K562 (cell line): ENCODE data around the gene SAMD9. TPM values are rescaled to one million over a fixed set of nuclear protein-coding genes. Genes with fewer than 3 reads are reported as not detected.

ENCODE experiments used
- ATAC-seq: fragments of 200-7000 bp; cut with Tn5 transposase; 3 replicates; pipeline ENCODE4 v1.9.1; 2020; ENCODE audit warnings: moderate library complexity
- BruUV-seq: library from RNA; stranded (reverse); fragments of 400-500 nt; replicated peaks from 2 replicates; lab custom pipeline; 2021; lab: Mats Ljungman, UMichigan
- CTCF ChIA-PET: fragments of 300-600 bp; formaldehyde crosslinking; extraction: SDS; loops from one replicate; lab custom pipeline; 2021; ENCODE audit warnings: low intra/inter-chr PET ratio; lab: Yijun Ruan, JAX
- POLR2A ChIA-PET: fragments of 300-600, 350-650 bp; sonication (Branson Sonifier 250); formaldehyde crosslinking; extraction: SDS; loops from one replicate; lab custom pipeline; 2021; ENCODE audit warnings: antibody characterized with exemption, inconsistent platforms; lab: Yijun Ruan, JAX
- DNase-seq, 4 experiments: peaks; one replicate each; pipeline versions ENCODE4 v3.0.0 to v3.0.0-alpha.2; 2011 to 2018; ENCODE audit warnings: low spot score in 3 of 4, mixed read lengths in 3 of 4; ENCODE audit errors: extremely low read depth in 1 of 4
- FAIRE-seq: peaks from 2 replicates; lab custom pipeline; 2011; peaks lifted over from hg19 to GRCh38; lab: Jason Lieb, UNC
- H2AFZ ChIP-seq: 2 replicates; pipeline ENCODE4 v1.6.0; 2011; ENCODE audit warnings: low read depth, low read length, control low read depth, inconsistent platforms
- H3K27ac ChIP-seq: fragments of 200-600 bp; 3 replicates; pipeline ENCODE4 v1.8.0; 2011; ENCODE audit warnings: low read depth, mild to moderate bottlenecking, control low read depth, inconsistent platforms, low read length, moderate library complexity, mixed read lengths; ENCODE audit errors: extremely low read depth
- H3K27me3 ChIP-seq, 2 experiments: fragments of 300-600 bp in 1 of 2; 2 replicates in 1 of 2; 3 replicates in 1 of 2; pipeline versions ENCODE4 v1.6.0 to v1.8.0; 2011; ENCODE audit warnings: inconsistent platforms in 2 of 2, low read length in 2 of 2, mild to moderate bottlenecking in 1 of 2, mixed read lengths in 1 of 2, moderate library complexity in 1 of 2; ENCODE audit not compliant: control insufficient read depth in 2 of 2, insufficient read depth in 2 of 2
- H3K36me3 ChIP-seq: fragments of 300-600 bp; 3 replicates; pipeline ENCODE4 v1.8.0; 2011; ENCODE audit warnings: mild to moderate bottlenecking, low read length, inconsistent platforms; ENCODE audit not compliant: control insufficient read depth, insufficient read depth
- H3K4me1 ChIP-seq, 2 experiments: fragments of 200-600 bp in 1 of 2; replicated peaks in 1 of 2; 2 replicates in 1 of 2; 3 replicates in 1 of 2; pipeline versions ENCODE4 v1.5.1 to v1.8.0; 2011; ENCODE audit warnings: inconsistent platforms in 2 of 2, low read length in 2 of 2, mild to moderate bottlenecking in 1 of 2, mixed read lengths in 1 of 2, moderate library complexity in 1 of 2; ENCODE audit not compliant: control insufficient read depth in 2 of 2, insufficient read depth in 2 of 2
- H3K4me2 ChIP-seq: 2 replicates; pipeline ENCODE4 v1.6.1; 2011; ENCODE audit warnings: low read length, control low read depth, inconsistent platforms, mixed read lengths; ENCODE audit not compliant: insufficient read depth
- H3K4me3 ChIP-seq: fragments of 200-600 bp; sonication (generic), shearing (Covaris generic); 2 replicates; pipeline ENCODE4 v1.5.1; 2016; ENCODE audit warnings: control low read depth, inconsistent platforms
- H3K79me2 ChIP-seq: fragments of 200-600 bp; 3 replicates; pipeline ENCODE4 v1.8.0; 2011; ENCODE audit warnings: low read length, inconsistent platforms; ENCODE audit not compliant: control insufficient read depth, insufficient read depth
- H3K9ac ChIP-seq, 2 experiments: 2 replicates each; pipeline versions ENCODE4 v1.6.0 to v1.6.1; 2011; ENCODE audit warnings: low read depth in 2 of 2, low read length in 2 of 2, control low read depth in 1 of 2, inconsistent platforms in 1 of 2, mild to moderate bottlenecking in 1 of 2, mixed read lengths in 1 of 2; ENCODE audit not compliant: insufficient read depth in 1 of 2
- H3K9me1 ChIP-seq: one replicate; pipeline ENCODE4 v1.6.0; 2011; ENCODE audit warnings: inconsistent platforms, mild to moderate bottlenecking, low read length, moderate library complexity; ENCODE audit not compliant: control insufficient read depth, insufficient read depth
- H3K9me3 ChIP-seq: replicated peaks from 2 replicates; pipeline ENCODE4 v1.5.1; 2011; ENCODE audit warnings: low read depth, low read length, inconsistent platforms; ENCODE audit not compliant: control insufficient read depth, insufficient read depth
- H4K20me1 ChIP-seq: replicated peaks from 2 replicates; pipeline ENCODE4 v1.6.1; 2011; ENCODE audit warnings: low read length, inconsistent platforms, mixed read lengths; ENCODE audit not compliant: control insufficient read depth, insufficient read depth
- C11orf30 ChIP-seq: fragments of 450-650 bp; IDR thresholded peaks from 2 replicates; pipeline ENCODE4 v1.6.1; 2016; ENCODE audit warnings: low read depth, mild to moderate bottlenecking
- CHD1 ChIP-seq: fragments of 200-600 bp; sonication (generic); IDR thresholded peaks from one replicate; pipeline ENCODE4 v1.6.1; 2012; ENCODE audit warnings: mild to moderate bottlenecking, moderate library complexity, low read length, inconsistent platforms
- DNMT1 ChIP-seq: fragments of 450-650 bp; IDR thresholded peaks from 2 replicates; pipeline ENCODE4 v1.6.1; 2016; ENCODE audit warnings: antibody characterized with exemption, mild to moderate bottlenecking
- FOSL1 ChIP-seq: fragments of 200-800 bp; sonication (Bioruptor generic); conservative IDR thresholded peaks from 2 replicates; pipeline ENCODE4 v1.6.1; 2016; ENCODE audit warnings: missing genetic modification characterization, missing compliant biosample characterization
- HDAC8 ChIP-seq: fragments of 450-650 bp; IDR thresholded peaks from 2 replicates; pipeline ENCODE4 v1.6.1; 2016; ENCODE audit warnings: mild to moderate bottlenecking, missing genetic modification characterization, moderate library complexity, missing compliant biosample characterization
- NCOA2 ChIP-seq, 2 experiments: fragments of 450-650 bp; IDR thresholded peaks; 2 replicates each; pipeline ENCODE4 v1.6.1; 2018; ENCODE audit warnings: mild to moderate bottlenecking in 2 of 2, moderate library complexity in 1 of 2; ENCODE audit not compliant: partially characterized antibody in 2 of 2
- PURB ChIP-seq: sonication (generic); formaldehyde crosslinking; IDR thresholded peaks from 2 replicates; pipeline ENCODE4 v1.9.0; 2021; ENCODE audit warnings: low read depth, mild to moderate bottlenecking, missing genetic modification reagents
- SRF ChIP-seq, 2 experiments: fragments of 250-450, 450-650 bp in 1 of 2; sonication (Bioruptor Pico) in 1 of 2; sonication (generic) in 1 of 2; formaldehyde crosslinking; IDR thresholded peaks; 2 replicates each; pipeline versions ENCODE4 v1.5.0 to v1.5.1; 2020 to 2022; ENCODE audit warnings: mild to moderate bottlenecking in 1 of 2, missing genetic modification reagents in 1 of 2
- ZBTB49 ChIP-seq: sonication (generic); formaldehyde crosslinking; IDR thresholded peaks from 2 replicates; pipeline ENCODE4 v1.8.0; 2022; ENCODE audit warnings: missing genetic modification reagents, mild to moderate bottlenecking, borderline replicate concordance
- WGBS: fragments of 100-300 bp; shearing (Covaris generic); methylation state at CpG from one replicate; pipeline ENCODE4 v1.1.6; 2016; ENCODE audit warnings: low coverage, mixed read lengths; ENCODE audit not compliant: insufficient coverage; ENCODE audit errors: missing lambda C conversion rate; 5-methylcytosine and 5-hydroxymethylcytosine counted together
- in situ Hi-C: fragments of 300-500 bp; cut with MboI; formaldehyde crosslinking; loops from 4 replicates; pipeline ENCODE4 v1.15.0; 2018; ENCODE audit warnings: inconsistent platforms, mixed read lengths
- intact Hi-C: fragments of 100-400 bp; cut with micrococcal nuclease; formaldehyde crosslinking; loops from 2 replicates; pipeline ENCODE4 v1.14.2; 2022
- polyA plus RNA-seq, 8 experiments: library from polyadenylated mRNA; depleted of rRNA in 4 of 8; stranded (reverse) in 5 of 8; unstranded in 3 of 8; fragments of >200 nt; fragmentation: Nextera tagmentation in 2 of 8; fragmentation: Illumina TruSeq in 1 of 8; extraction: Ambion mirVana in 2 of 8; extraction: Trizol in 1 of 8; gene quantifications; 2 replicates each; pipeline versions ENCODE4 v1.2.1 to v1.2.3, GENCODE V29; 2011 to 2014; ENCODE audit warnings: inconsistent platforms in 1 of 8, missing spikeins in 1 of 8
- total RNA-seq, 7 experiments: library from RNA; depleted of rRNA in 6 of 7; stranded (reverse); fragments of >200 nt in 6 of 7; fragmentation: Illumina TruSeq in 2 of 7; extraction: Trizol in 2 of 7; gene quantifications; 2 replicates each; pipeline versions ENCODE4 v1.2.1 to v1.2.3, GENCODE V29; 2011 to 2021; ENCODE audit warnings: low replicate concordance in 1 of 7
- TF ChIP-seq, protein P1 (sequence below): fragments of 450-650 bp; IDR thresholded peaks from 2 replicates; pipeline ENCODE4 v1.6.1; 2016; ENCODE audit warnings: mild to moderate bottlenecking

Gene SAMD9
- total and polyA plus RNA-seq, 9 of the 15 experiments (the other 6 are each of a cell fraction or from before 2014, with no cell fraction given): 1.0 to 4.0 (median 1.9) TPM

GRCh38 chr7:93120592-93121549 is 3.1 kb upstream of the SAMD9 start:
- Histone ChIP-seq H3K9me1 (no peaks in the 10 kb centered on the region), H3K4me2 (no peak overlapping the region), H4K20me1 (no peaks in the 10 kb centered on the region), H3K27me3 (no peaks in the 10 kb centered on the region), H3K36me3 (no peaks in the 10 kb centered on the region), H3K9me3 (no peaks in the 10 kb centered on the region), H3K27ac (no peak overlapping the region), H3K4me3 (no peak overlapping the region), H3K9ac (no peak overlapping the region), H3K4me1 (no peaks in the 10 kb centered on the region; a peak in 2 of 5 replicates), H2AFZ (no peak overlapping the region), H3K79me2 (no peaks in the 10 kb centered on the region)
- intact Hi-C loops: no loop called here
- ChIA-PET POLR2A (no interaction called here), CTCF (no interaction called here)
- in situ Hi-C loops: no loop called here
- ATAC-seq: no peak
- BruUV-seq: no TSS peak
- no peak for TF ChIP-seq SRF (CRISPR knock-in tag; IDR thresholded peaks at IDR 0.05)
- TF ChIP-seq DNMT1: no peak
- no peak for TF ChIP-seq C11orf30
- no peak for TF ChIP-seq CHD1
- TF ChIP-seq HDAC8: no peak
- no peak for TF ChIP-seq PURB (CRISPR knock-in tag)
- no peak for TF ChIP-seq FOSL1 (tag)
- TF ChIP-seq ZBTB49 (CRISPR knock-in tag): no peak
- TF ChIP-seq NCOA2 (IDR thresholded peaks at IDR 0.05; ENCODE audit: partially characterized antibody in 2 of 2): no peak
- TF ChIP-seq, protein P1, sequence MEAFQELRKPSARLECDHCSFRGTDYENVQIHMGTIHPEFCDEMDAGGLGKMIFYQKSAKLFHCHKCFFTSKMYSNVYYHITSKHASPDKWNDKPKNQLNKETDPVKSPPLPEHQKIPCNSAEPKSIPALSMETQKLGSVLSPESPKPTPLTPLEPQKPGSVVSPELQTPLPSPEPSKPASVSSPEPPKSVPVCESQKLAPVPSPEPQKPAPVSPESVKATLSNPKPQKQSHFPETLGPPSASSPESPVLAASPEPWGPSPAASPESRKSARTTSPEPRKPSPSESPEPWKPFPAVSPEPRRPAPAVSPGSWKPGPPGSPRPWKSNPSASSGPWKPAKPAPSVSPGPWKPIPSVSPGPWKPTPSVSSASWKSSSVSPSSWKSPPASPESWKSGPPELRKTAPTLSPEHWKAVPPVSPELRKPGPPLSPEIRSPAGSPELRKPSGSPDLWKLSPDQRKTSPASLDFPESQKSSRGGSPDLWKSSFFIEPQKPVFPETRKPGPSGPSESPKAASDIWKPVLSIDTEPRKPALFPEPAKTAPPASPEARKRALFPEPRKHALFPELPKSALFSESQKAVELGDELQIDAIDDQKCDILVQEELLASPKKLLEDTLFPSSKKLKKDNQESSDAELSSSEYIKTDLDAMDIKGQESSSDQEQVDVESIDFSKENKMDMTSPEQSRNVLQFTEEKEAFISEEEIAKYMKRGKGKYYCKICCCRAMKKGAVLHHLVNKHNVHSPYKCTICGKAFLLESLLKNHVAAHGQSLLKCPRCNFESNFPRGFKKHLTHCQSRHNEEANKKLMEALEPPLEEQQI: no peak
- DNase-seq: no peak
- FAIRE-seq: no peak
- 3% methylated on average over 12 of the region's 12 CpGs for WGBS
